Measurements from ENCODE around the gene LAMB4. TPM values are rescaled to one million over a fixed set of nuclear protein-coding genes. Genes with fewer than 3 reads are reported as not detected.

LAMB4 gene
- total and polyA plus RNA-seq, 2 donors (not counting 1 experiment from before 2014, with no cell fraction given): not detected

DNA sequence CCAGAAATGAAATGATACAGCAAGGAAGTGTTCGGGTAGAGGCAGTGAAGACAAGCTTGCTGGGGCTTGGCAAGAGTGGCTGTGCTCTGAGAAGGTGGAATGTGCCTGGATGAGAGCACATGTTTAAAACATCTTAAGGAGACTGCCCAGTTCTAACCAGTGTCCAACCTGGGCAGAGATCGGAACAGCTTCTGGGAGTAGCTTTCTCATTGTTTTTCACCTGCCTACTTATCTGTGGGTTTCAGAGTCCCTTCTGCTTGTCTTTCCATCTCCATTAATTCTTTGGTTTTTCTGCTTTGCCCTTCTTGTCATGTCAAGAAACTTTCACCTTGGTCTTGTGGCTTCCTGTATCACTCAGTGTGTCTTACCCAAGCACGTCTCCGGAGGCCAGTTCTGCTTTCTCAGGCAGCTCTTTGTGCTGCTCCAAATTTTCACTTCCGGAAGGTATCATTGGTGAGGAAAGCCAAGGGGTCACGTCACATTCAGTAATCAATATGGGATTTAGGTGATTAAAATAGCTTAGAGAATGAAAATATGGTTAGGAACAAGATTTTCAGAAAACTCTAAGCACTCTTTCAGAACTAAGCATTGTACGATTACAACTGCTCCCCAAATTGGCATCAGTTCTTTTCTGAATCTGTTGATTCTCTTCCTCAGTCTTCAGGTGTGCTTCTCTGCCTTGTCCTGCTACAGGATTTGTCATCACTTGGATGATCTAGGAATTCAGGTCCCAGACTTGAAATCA lies 5.5 kb upstream of the LAMB4 start:
- Mint-ChIP-seq H3K9me3 (ENCODE audit: insufficient read depth) (no peaks in the 10 kb centered on the region), H3K4me1 (peaks cover 24% of the 10 kb centered on the region), H3K27ac (peak overlapping the region; percentile 94), H3K27me3 (no peaks in the 10 kb centered on the region), H3K4me3 (peak overlapping the region; percentile 64)
- 48% methylated on average over 2 of the region's 7 CpGs for WGBS (ENCODE audit: insufficient coverage)
- ATAC-seq (ENCODE audit: low read depth) (peak; percentile 92), DNase-seq (peak; percentile 70)
- peak overlapping the region; percentile 74 to 81 for H3K27ac ChIP-seq (ENCODE audit: low read length in 2 of 2)
- H4K20me1 ChIP-seq (ENCODE audit: control insufficient read depth, insufficient read depth, low read length, poor library complexity, severe bottlenecking): no peaks in the 10 kb centered on the region
- H3K4me3 ChIP-seq (ENCODE audit: control extremely low read depth in 1 of 5, extremely low read depth in 1 of 5, insufficient read depth in 1 of 5, low read depth in 2 of 5, low read length in 4 of 5): peak overlapping the region in 1 of 5 experiments; percentile 14
- no peaks in the 10 kb centered on the region for H3K36me3 ChIP-seq (replicated peaks in 1 of 2; ENCODE audit: control extremely low read depth in 1 of 2, control insufficient read depth in 1 of 2, extremely low read depth in 1 of 2, insufficient read depth in 2 of 2, low read length in 1 of 2)
- TF ChIP-seq, protein P1, sequence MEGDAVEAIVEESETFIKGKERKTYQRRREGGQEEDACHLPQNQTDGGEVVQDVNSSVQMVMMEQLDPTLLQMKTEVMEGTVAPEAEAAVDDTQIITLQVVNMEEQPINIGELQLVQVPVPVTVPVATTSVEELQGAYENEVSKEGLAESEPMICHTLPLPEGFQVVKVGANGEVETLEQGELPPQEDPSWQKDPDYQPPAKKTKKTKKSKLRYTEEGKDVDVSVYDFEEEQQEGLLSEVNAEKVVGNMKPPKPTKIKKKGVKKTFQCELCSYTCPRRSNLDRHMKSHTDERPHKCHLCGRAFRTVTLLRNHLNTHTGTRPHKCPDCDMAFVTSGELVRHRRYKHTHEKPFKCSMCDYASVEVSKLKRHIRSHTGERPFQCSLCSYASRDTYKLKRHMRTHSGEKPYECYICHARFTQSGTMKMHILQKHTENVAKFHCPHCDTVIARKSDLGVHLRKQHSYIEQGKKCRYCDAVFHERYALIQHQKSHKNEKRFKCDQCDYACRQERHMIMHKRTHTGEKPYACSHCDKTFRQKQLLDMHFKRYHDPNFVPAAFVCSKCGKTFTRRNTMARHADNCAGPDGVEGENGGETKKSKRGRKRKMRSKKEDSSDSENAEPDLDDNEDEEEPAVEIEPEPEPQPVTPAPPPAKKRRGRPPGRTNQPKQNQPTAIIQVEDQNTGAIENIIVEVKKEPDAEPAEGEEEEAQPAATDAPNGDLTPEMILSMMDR (IDR thresholded peaks at IDR 0.05): no peak
- no peak for TF ChIP-seq EZH2 (IDR thresholded peaks at IDR 0.05; ENCODE audit: borderline replicate concordance, insufficient read depth, low read depth, low read length, poor library complexity, severe bottlenecking)
- H3K9ac ChIP-seq (ENCODE audit: low read length): peak overlapping the region; percentile 19
- ChIA-PET CTCF (interaction anchor here (0.6 to 3.3 kb wide), 6 partner anchors 9 to 29 kb away, joined by 3 to 26 read pairs (median 6); no protein-coding TSS in a partner anchor), POLR2A (no interaction called here)
- H3K4me1 ChIP-seq (ENCODE audit: control insufficient read depth in 2 of 2, insufficient read depth in 2 of 2, low read length in 2 of 2): peaks cover 29 to 32% of the 10 kb centered on the region in 2 donors
- H3K79me2 ChIP-seq (ENCODE audit: control insufficient read depth, insufficient read depth, low read length): no peaks in the 10 kb centered on the region
- H2AFZ ChIP-seq (ENCODE audit: insufficient read depth, low read depth, low read length, poor library complexity, severe bottlenecking): peak overlapping the region; percentile 26
- H3K27me3 ChIP-seq (replicated peaks in 1 of 4; ENCODE audit: control extremely low read depth in 1 of 4, control insufficient read depth in 3 of 4, insufficient read depth in 4 of 4, low read length in 3 of 4): no peaks in the 10 kb centered on the region
- H3K4me2 ChIP-seq (replicated peaks; ENCODE audit: low read depth, low read length, poor library complexity, severe bottlenecking): peak overlapping the region; percentile 54
- intact Hi-C loops (cut with micrococcal nuclease): loop anchor here (5.0 kb wide), 1 partner anchor 393 kb away; the partner anchor contains the start of gene CBLL1
- no peaks in the 10 kb centered on the region for H3K9me3 ChIP-seq (ENCODE audit: control extremely low read depth in 1 of 3, control insufficient read depth in 2 of 3, insufficient read depth in 1 of 3, low read length in 2 of 3)

- Histone ChIP-seq H3K27me3 (replicated peaks in 1 of 4; ENCODE audit: control extremely low read depth in 1 of 4, control insufficient read depth in 3 of 4, insufficient read depth in 4 of 4, low read length in 3 of 4) (no peaks in the 10 kb centered on the region), H3K4me1 (ENCODE audit: control insufficient read depth in 2 of 2, insufficient read depth in 2 of 2, low read length in 2 of 2) (peaks cover 29 to 32% of the 10 kb centered on the region in 2 donors), H3K27ac (ENCODE audit: low read length in 2 of 2) (peak overlapping the region in 1 of 2 donors; percentile 18), H3K9me3 (ENCODE audit: control extremely low read depth in 1 of 3, control insufficient read depth in 2 of 3, insufficient read depth in 1 of 3, low read length in 2 of 3) (no peaks in the 10 kb centered on the region), H3K9ac (ENCODE audit: low read length) (no peak overlapping the region), H3K36me3 (replicated peaks in 1 of 2; ENCODE audit: control extremely low read depth in 1 of 2, control insufficient read depth in 1 of 2, extremely low read depth in 1 of 2, insufficient read depth in 2 of 2, low read length in 1 of 2) (no peaks in the 10 kb centered on the region), H4K20me1 (ENCODE audit: control insufficient read depth, insufficient read depth, low read length, poor library complexity, severe bottlenecking) (no peaks in the 10 kb centered on the region), H3K4me2 (replicated peaks; ENCODE audit: low read depth, low read length, poor library complexity, severe bottlenecking) (peak overlapping the region; percentile 54), H3K4me3 (ENCODE audit: control extremely low read depth in 1 of 5, extremely low read depth in 1 of 5, insufficient read depth in 1 of 5, low read depth in 2 of 5, low read length in 4 of 5) (no peak overlapping the region), H3K79me2 (ENCODE audit: control insufficient read depth, insufficient read depth, low read length) (no peaks in the 10 kb centered on the region), H2AFZ (ENCODE audit: insufficient read depth, low read depth, low read length, poor library complexity, severe bottlenecking) (no peak overlapping the region)
- Mint-ChIP-seq H3K4me1 (peaks cover 24% of the 10 kb centered on the region), H3K27ac (no peak overlapping the region), H3K27me3 (no peaks in the 10 kb centered on the region), H3K4me3 (no peak overlapping the region), H3K9me3 (ENCODE audit: insufficient read depth) (no peaks in the 10 kb centered on the region)
- ATAC-seq (ENCODE audit: low read depth) (no peak), DNase-seq (no peak)
- ChIA-PET CTCF (interaction anchor here (1.3 kb wide), 1 partner anchor 28 kb away, joined by 3 read pairs; no protein-coding TSS in a partner anchor), POLR2A (no interaction called here)
- intact Hi-C loops (cut with micrococcal nuclease): no loop called here
- TF ChIP-seq, protein P1 (IDR thresholded peaks at IDR 0.05): no peak
- TF ChIP-seq EZH2 (IDR thresholded peaks at IDR 0.05; ENCODE audit: borderline replicate concordance, insufficient read depth, low read depth, low read length, poor library complexity, severe bottlenecking): no peak
- no CpG with 5 or more reads among the region's 1 CpG for WGBS (ENCODE audit: insufficient coverage)
Measured at GRCh38 chr7:108134486-108134885, 4.3 kb upstream of the LAMB4 start.
